ENCODE data around the gene HOXA3. TPM values are rescaled to one million over a fixed set of nuclear protein-coding genes. Genes with fewer than 3 reads are reported as not detected.

Gene HOXA3
- total and polyA plus RNA-seq, 2 of the 13 experiments (the other 11 are each of a cell fraction or from before 2014, with no cell fraction given): 2.9 to 4.6 TPM

DNA sequence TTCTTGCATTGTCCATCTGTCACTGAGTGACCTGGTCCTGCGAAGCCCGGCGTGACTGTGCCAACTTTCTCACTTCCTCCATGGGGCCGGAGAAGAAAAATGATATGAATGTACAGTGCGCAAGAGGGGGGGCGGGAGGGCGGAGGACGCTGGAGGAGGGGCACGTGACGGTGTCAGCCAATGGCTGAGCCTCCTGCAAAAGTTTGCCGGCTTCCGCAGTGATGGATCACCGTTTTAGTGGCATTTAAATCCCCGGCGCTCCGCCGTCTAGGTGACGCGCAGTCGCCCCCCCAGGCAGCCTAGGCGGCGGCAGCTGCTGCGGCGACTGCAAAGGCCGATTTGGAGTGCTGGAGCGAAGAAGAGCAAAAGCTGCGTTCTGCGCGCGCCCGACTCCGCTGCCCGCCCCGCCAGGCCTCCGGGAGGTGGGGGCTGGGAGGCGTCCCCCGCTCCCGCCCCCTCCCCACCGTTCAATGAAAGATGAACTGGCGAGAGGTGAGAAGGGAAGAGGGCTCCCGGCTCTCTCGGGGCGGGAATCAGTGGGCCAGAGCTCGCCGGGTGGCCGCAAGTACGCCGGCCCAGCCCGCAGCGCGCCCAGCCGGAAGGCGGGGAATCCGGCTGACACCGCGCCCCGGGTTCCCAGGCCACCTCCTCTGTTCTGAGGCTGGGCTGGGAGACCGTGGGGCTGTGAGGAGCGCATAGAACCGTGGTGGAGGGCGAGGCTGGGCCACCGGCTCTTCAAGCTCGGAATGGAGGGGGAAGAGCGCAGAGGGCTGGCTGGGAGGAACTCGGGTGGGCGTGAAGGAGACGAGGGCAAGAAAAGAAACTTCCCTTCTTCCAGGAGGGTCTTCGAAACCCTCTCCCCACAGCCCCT lies 56.3 kb downstream of the HOXA3 start, which contains the start of gene HOXA1 (continued):
- TF ChIP-seq ELF1 (CRISPR knock-in tag; IDR thresholded peaks at IDR 0.05) (no peak), ZNF281 (CRISPR knock-in tag; IDR thresholded peaks at IDR 0.05; ENCODE audit: borderline replicate concordance) (no peak), PRDM10 (CRISPR knock-in tag; IDR thresholded peaks at IDR 0.05; ENCODE audit: low read depth) (no peak), ZNF615 (CRISPR knock-in tag; IDR thresholded peaks at IDR 0.05; ENCODE audit: borderline replicate concordance) (no peak), MEIS2 (CRISPR knock-in tag; IDR thresholded peaks at IDR 0.05) (no peak), ZBTB44 (CRISPR knock-in tag; IDR thresholded peaks at IDR 0.05) (no peak), CCDC6 (CRISPR knock-in tag; IDR thresholded peaks at IDR 0.05) (no peak), ZNF557 (CRISPR knock-in tag; IDR thresholded peaks at IDR 0.05) (no peak), ZFP91 (CRISPR knock-in tag; IDR thresholded peaks at IDR 0.05; ENCODE audit: borderline replicate concordance) (no peak), ZMAT3 (CRISPR knock-in tag; conservative IDR thresholded peaks at IDR 0.05) (no peak), SAP130 (CRISPR knock-in tag; IDR thresholded peaks at IDR 0.05; ENCODE audit: low read depth) (peak; percentile 24; the same call in 1 of the 2 replicates), NR2F2 (IDR thresholded peaks at IDR 0.05; ENCODE audit: borderline replicate concordance, low read depth) (no peak), SP1 (IDR thresholded peaks at IDR 0.05) (no peak), SP1 (CRISPR knock-in tag; IDR thresholded peaks at IDR 0.05) (no peak), ARNTL (CRISPR knock-in tag; IDR thresholded peaks at IDR 0.05) (no peak)
- TF ChIP-seq, protein P1, sequence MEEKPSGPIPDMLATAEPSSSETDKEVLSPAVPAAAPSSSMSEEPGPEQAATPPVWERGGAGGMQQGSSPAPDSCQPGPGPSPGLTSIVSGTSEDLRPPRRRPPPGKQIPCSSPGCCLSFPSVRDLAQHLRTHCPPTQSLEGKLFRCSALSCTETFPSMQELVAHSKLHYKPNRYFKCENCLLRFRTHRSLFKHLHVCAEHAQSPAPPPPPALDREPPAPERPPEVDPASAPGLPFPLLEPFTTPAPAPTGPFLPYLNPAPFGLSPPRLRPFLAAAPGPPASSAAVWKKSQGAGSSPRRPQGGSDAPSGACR (CRISPR knock-in tag; IDR thresholded peaks at IDR 0.05): no peak
- TF ChIP-seq, protein P2, sequence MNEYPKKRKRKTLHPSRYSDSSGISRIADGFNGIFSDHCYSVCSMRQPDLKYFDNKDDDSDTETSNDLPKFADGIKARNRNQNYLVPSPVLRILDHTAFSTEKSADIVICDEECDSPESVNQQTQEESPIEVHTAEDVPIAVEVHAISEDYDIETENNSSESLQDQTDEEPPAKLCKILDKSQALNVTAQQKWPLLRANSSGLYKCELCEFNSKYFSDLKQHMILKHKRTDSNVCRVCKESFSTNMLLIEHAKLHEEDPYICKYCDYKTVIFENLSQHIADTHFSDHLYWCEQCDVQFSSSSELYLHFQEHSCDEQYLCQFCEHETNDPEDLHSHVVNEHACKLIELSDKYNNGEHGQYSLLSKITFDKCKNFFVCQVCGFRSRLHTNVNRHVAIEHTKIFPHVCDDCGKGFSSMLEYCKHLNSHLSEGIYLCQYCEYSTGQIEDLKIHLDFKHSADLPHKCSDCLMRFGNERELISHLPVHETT (CRISPR knock-in tag; conservative IDR thresholded peaks at IDR 0.05): no peak

Measured in HepG2 (cell line).